Measurements from ENCODE around the gene METRNL.

GRCh38 chr17:83127431-83128160 is 48.2 kb downstream of the METRNL start:
- TF ChIP-seq CTCF (IDR thresholded peaks at IDR 0.05; ENCODE audit: low read length) (no peak), EZH2 (optimal IDR thresholded peaks at IDR 0.05; ENCODE audit: low read depth, low read length) (no peak), EZH2phosphoT487 (IDR thresholded peaks at IDR 0.05; ENCODE audit: low read length) (no peak)

Measured in MM.1S (cell line).